ENCODE data around the gene SLC28A2. TPM values are rescaled to one million over a fixed set of nuclear protein-coding genes. Genes with fewer than 3 reads are reported as not detected.

Gene SLC28A2
- total RNA-seq, 4 donors from 2014 or later: not detected

GRCh38 chr15:45221967-45222366 lies 30.1 kb upstream of the SLC28A2 start:
- no peak for DNase-seq (ENCODE audit: low spot score in 2 of 2)
- intact Hi-C loops (cut with DNase I; ENCODE audit: low total_unique reads): no loop called here
- H3K4me3 ChIP-seq (ENCODE audit: low read depth, poor library complexity, severe bottlenecking): no peak overlapping the region
- WGBS, 2 donors: 81 to 90% methylated on average over 4 of the region's 4 CpGs
- no peak for TF ChIP-seq POLR2A (IDR thresholded peaks at IDR 0.05)
- no peak for TF ChIP-seq CTCF (IDR thresholded peaks at IDR 0.05)

GRCh38 chr15:45224621-45225217 lies 27.3 kb upstream of the SLC28A2 start:
- no peak overlapping the region for H3K4me3 ChIP-seq (ENCODE audit: low read depth, poor library complexity, severe bottlenecking)
- TF ChIP-seq POLR2A (IDR thresholded peaks at IDR 0.05) (no peak), CTCF (IDR thresholded peaks at IDR 0.05) (no peak)
- no peak for DNase-seq (ENCODE audit: low spot score in 2 of 2)
- intact Hi-C loops (cut with DNase I; ENCODE audit: low total_unique reads): no loop called here
- 58 to 65% methylated on average over 5 of the region's 5 CpGs for WGBS, 2 donors

- TF ChIP-seq POLR2A (IDR thresholded peaks at IDR 0.05): no peak
- TF ChIP-seq CTCF (IDR thresholded peaks at IDR 0.05): no peak
These were observed 26.3 kb upstream of the SLC28A2 start for GRCh38 chr15:45225506-45226273.

GRCh38 chr15:45228931-45229330 lies 23.1 kb upstream of the SLC28A2 start:
- intact Hi-C loops (cut with DNase I; ENCODE audit: low total_unique reads): no loop called here

More at GRCh38 chr15:45225506-45226273, 26.3 kb upstream of the SLC28A2 start:
- 81 to 82% methylated on average over 11 of the region's 11 CpGs for WGBS, 2 donors
- DNase-seq (ENCODE audit: low spot score in 2 of 2): no peak
- H3K4me3 ChIP-seq (ENCODE audit: low read depth, poor library complexity, severe bottlenecking): no peak overlapping the region
- intact Hi-C loops (cut with DNase I; ENCODE audit: low total_unique reads): no loop called here

GRCh38 chr15:45230245-45230965 lies 21.6 kb upstream of the SLC28A2 start:
- WGBS, 2 donors: 0 to 37% methylated on average over 1 of the region's 1 CpG
- no peak for DNase-seq (ENCODE audit: low spot score in 2 of 2)

More at GRCh38 chr15:45228931-45229330, 23.1 kb upstream of the SLC28A2 start:
- peak in 1 of 2 donors; percentile 21 for DNase-seq (ENCODE audit: low spot score in 2 of 2)
- TF ChIP-seq CTCF (IDR thresholded peaks at IDR 0.05) (no peak), POLR2A (IDR thresholded peaks at IDR 0.05) (no peak)
- WGBS, 2 donors: 63 to 74% methylated on average over 5 of the region's 5 CpGs
- no peak overlapping the region for H3K4me3 ChIP-seq (ENCODE audit: low read depth, poor library complexity, severe bottlenecking)

More at GRCh38 chr15:45230245-45230965, 21.6 kb upstream of the SLC28A2 start:
- intact Hi-C loops (cut with DNase I; ENCODE audit: low total_unique reads): no loop called here
- H3K4me3 ChIP-seq (ENCODE audit: low read depth, poor library complexity, severe bottlenecking): no peak overlapping the region
- no peak for TF ChIP-seq POLR2A (IDR thresholded peaks at IDR 0.05)
- no peak for TF ChIP-seq CTCF (IDR thresholded peaks at IDR 0.05)

Data from lower leg skin (tissue), 4 donors.